ENCODE results near the gene B4GALT5. TPM values are rescaled to one million over a fixed set of nuclear protein-coding genes. Genes with fewer than 3 reads are reported as not detected.

B4GALT5 gene
- polyA plus RNA-seq, 1 of the 3 experiments (the other 2 are of a cell fraction), result 35.1 TPM

DNA sequence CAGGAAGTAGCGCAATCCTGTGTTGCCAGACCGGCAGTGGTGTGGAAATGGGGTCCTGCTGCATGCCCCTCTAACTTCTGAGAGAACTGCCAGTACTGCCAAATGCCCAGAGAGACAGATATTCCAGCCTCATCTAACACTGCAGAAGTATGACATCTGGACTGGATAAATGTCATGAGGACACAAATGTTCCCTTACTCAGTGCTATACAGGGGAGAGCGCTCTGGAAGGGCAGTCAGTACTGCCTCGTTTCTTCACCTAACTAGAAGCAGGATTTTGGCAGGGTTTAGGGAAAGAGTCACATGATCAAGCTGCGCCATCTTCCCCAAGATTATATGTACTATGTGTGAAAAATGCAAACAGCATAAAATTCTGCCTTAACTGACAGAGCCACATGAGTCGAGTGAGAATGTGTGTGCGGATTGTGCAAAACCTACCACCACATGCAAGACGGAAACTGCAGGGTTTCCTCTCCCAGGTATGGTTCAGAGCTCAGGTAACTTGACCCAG lies 59.7 kb downstream of the B4GALT5 start:
- H3K9me3 ChIP-seq, result no peaks in the 10 kb centered on the region
- no peak overlapping the region for H2AFZ ChIP-seq (ENCODE audit: low read depth)
- WGBS (ENCODE audit: low lambda C conversion rate), result 96% methylated on average over 8 of the region's 8 CpGs
- no peak overlapping the region for H3K4me2 ChIP-seq
- peaks cover 17% of the 10 kb centered on the region for H4K20me1 ChIP-seq (ENCODE audit: insufficient read depth)
- H3K9ac ChIP-seq, result no peak overlapping the region
- no peaks in the 10 kb centered on the region for H3K9me2 ChIP-seq
- peaks cover 31 to 44% of the 10 kb centered on the region in 2 experiments for H3K36me3 ChIP-seq (replicated peaks in 1 of 2; ENCODE audit: control insufficient read depth in 1 of 2, insufficient read depth in 2 of 2, low read length in 1 of 2)
- CTCF ChIA-PET, result no interaction called here
- H3K79me2 ChIP-seq (ENCODE audit: insufficient read depth), result peaks cover 23% of the 10 kb centered on the region
- no peaks in the 10 kb centered on the region for H3F3A ChIP-seq (replicated peaks; ENCODE audit: insufficient read depth)
- POLR2A ChIA-PET, result no interaction called here
- TF ChIP-seq EZH2phosphoT487 (IDR thresholded peaks at IDR 0.05; ENCODE audit: borderline replicate concordance, low read depth), result no peak
- TF ChIP-seq, protein P1, sequence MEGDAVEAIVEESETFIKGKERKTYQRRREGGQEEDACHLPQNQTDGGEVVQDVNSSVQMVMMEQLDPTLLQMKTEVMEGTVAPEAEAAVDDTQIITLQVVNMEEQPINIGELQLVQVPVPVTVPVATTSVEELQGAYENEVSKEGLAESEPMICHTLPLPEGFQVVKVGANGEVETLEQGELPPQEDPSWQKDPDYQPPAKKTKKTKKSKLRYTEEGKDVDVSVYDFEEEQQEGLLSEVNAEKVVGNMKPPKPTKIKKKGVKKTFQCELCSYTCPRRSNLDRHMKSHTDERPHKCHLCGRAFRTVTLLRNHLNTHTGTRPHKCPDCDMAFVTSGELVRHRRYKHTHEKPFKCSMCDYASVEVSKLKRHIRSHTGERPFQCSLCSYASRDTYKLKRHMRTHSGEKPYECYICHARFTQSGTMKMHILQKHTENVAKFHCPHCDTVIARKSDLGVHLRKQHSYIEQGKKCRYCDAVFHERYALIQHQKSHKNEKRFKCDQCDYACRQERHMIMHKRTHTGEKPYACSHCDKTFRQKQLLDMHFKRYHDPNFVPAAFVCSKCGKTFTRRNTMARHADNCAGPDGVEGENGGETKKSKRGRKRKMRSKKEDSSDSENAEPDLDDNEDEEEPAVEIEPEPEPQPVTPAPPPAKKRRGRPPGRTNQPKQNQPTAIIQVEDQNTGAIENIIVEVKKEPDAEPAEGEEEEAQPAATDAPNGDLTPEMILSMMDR (IDR thresholded peaks at IDR 0.05), result no peak
- no peak for TF ChIP-seq POLR2AphosphoS5 (IDR thresholded peaks at IDR 0.05; ENCODE audit: low read depth, low read length)
- TF ChIP-seq, protein P2, sequence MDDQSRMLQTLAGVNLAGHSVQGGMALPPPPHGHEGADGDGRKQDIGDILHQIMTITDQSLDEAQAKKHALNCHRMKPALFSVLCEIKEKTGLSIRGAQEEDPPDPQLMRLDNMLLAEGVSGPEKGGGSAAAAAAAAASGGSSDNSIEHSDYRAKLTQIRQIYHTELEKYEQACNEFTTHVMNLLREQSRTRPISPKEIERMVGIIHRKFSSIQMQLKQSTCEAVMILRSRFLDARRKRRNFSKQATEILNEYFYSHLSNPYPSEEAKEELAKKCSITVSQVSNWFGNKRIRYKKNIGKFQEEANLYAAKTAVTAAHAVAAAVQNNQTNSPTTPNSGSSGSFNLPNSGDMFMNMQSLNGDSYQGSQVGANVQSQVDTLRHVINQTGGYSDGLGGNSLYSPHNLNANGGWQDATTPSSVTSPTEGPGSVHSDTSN (IDR thresholded peaks at IDR 0.05), result no peak
- no peak for TF ChIP-seq MXI1 (IDR thresholded peaks at IDR 0.05; ENCODE audit: low read depth, low read length)
- TF ChIP-seq MEF2A (IDR thresholded peaks at IDR 0.05; ENCODE audit: borderline replicate concordance, low read depth), result no peak
- TF ChIP-seq, protein P3, sequence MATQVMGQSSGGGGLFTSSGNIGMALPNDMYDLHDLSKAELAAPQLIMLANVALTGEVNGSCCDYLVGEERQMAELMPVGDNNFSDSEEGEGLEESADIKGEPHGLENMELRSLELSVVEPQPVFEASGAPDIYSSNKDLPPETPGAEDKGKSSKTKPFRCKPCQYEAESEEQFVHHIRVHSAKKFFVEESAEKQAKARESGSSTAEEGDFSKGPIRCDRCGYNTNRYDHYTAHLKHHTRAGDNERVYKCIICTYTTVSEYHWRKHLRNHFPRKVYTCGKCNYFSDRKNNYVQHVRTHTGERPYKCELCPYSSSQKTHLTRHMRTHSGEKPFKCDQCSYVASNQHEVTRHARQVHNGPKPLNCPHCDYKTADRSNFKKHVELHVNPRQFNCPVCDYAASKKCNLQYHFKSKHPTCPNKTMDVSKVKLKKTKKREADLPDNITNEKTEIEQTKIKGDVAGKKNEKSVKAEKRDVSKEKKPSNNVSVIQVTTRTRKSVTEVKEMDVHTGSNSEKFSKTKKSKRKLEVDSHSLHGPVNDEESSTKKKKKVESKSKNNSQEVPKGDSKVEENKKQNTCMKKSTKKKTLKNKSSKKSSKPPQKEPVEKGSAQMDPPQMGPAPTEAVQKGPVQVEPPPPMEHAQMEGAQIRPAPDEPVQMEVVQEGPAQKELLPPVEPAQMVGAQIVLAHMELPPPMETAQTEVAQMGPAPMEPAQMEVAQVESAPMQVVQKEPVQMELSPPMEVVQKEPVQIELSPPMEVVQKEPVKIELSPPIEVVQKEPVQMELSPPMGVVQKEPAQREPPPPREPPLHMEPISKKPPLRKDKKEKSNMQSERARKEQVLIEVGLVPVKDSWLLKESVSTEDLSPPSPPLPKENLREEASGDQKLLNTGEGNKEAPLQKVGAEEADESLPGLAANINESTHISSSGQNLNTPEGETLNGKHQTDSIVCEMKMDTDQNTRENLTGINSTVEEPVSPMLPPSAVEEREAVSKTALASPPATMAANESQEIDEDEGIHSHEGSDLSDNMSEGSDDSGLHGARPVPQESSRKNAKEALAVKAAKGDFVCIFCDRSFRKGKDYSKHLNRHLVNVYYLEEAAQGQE (IDR thresholded peaks at IDR 0.05; ENCODE audit: low read depth, low read length), result no peak
- TF ChIP-seq, protein P4, sequence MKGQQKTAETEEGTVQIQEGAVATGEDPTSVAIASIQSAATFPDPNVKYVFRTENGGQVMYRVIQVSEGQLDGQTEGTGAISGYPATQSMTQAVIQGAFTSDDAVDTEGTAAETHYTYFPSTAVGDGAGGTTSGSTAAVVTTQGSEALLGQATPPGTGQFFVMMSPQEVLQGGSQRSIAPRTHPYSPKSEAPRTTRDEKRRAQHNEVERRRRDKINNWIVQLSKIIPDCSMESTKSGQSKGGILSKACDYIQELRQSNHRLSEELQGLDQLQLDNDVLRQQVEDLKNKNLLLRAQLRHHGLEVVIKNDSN (IDR thresholded peaks at IDR 0.05; ENCODE audit: borderline replicate concordance, low read depth), result no peak
- TF ChIP-seq SIN3A (IDR thresholded peaks at IDR 0.05; ENCODE audit: borderline replicate concordance, low read depth, low read length), result no peak
- TF ChIP-seq YY1 (IDR thresholded peaks at IDR 0.05; ENCODE audit: low read depth), result no peak
- TF ChIP-seq TCF12 (IDR thresholded peaks at IDR 0.05), result no peak
- TF ChIP-seq TEAD4 (IDR thresholded peaks at IDR 0.05; ENCODE audit: borderline replicate concordance, insufficient read depth), result no peak
- no peak for TF ChIP-seq JUND (IDR thresholded peaks at IDR 0.05)
- TF ChIP-seq GABPA (IDR thresholded peaks at IDR 0.05; ENCODE audit: low read depth), result no peak
- TF ChIP-seq, protein P5, sequence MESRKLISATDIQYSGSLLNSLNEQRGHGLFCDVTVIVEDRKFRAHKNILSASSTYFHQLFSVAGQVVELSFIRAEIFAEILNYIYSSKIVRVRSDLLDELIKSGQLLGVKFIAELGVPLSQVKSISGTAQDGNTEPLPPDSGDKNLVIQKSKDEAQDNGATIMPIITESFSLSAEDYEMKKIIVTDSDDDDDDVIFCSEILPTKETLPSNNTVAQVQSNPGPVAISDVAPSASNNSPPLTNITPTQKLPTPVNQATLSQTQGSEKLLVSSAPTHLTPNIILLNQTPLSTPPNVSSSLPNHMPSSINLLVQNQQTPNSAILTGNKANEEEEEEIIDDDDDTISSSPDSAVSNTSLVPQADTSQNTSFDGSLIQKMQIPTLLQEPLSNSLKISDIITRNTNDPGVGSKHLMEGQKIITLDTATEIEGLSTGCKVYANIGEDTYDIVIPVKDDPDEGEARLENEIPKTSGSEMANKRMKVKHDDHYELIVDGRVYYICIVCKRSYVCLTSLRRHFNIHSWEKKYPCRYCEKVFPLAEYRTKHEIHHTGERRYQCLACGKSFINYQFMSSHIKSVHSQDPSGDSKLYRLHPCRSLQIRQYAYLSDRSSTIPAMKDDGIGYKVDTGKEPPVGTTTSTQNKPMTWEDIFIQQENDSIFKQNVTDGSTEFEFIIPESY (IDR thresholded peaks at IDR 0.05; ENCODE audit: borderline replicate concordance, low read depth), result no peak
- no peak for TF ChIP-seq RCOR1 (IDR thresholded peaks at IDR 0.05; ENCODE audit: low read length)
- TF ChIP-seq RXRA (IDR thresholded peaks at IDR 0.05; ENCODE audit: borderline replicate concordance, low read depth), result no peak
- no peak for TF ChIP-seq RFX5 (IDR thresholded peaks at IDR 0.05; ENCODE audit: low read length)
- no peak for TF ChIP-seq EP300 (IDR thresholded peaks at IDR 0.05; ENCODE audit: borderline replicate concordance in 1 of 2, low read depth in 1 of 2, low read length in 1 of 2)
- no peak overlapping the region for H3K27ac ChIP-seq (ENCODE audit: low read depth in 2 of 2, low read length in 1 of 2)
- H3K27me3 ChIP-seq (ENCODE audit: insufficient read depth), result no peaks in the 10 kb centered on the region
- DNase-seq, result no peak
- H3K4me1 ChIP-seq (ENCODE audit: control insufficient read depth in 1 of 2, insufficient read depth in 2 of 2, low read depth in 1 of 2, low read length in 1 of 2), result peaks cover 3 to 8% of the 10 kb centered on the region in 2 experiments; a peak in 2 of 4 replicates
- H3K4me3 ChIP-seq (ENCODE audit: low read depth in 2 of 2, low read length in 1 of 2), result no peak overlapping the region

Data from SK-N-SH (cell line).